Osteoblast (primary cell): ENCODE measurements around the gene ADCY7. TPM values are rescaled to one million over a fixed set of nuclear protein-coding genes. Genes with fewer than 3 reads are reported as not detected.

Source experiments
- DNase-seq: peaks from one replicate; pipeline ENCODE4 v3.0.0; 2011; ENCODE audit warnings: low spot score, mixed read lengths; ENCODE audit not compliant: insufficient read length; ENCODE audit errors: missing footprints
- H2AFZ ChIP-seq: 2 replicates; pipeline ENCODE4 v1.6.0; 2011; ENCODE audit warnings: mild to moderate bottlenecking, low read length
- H3K27ac ChIP-seq: 2 replicates; pipeline ENCODE4 v1.5.1; 2011; ENCODE audit warnings: mild to moderate bottlenecking, low read depth, low read length, moderate library complexity
- H3K27me3 ChIP-seq: 2 replicates; pipeline ENCODE4 v1.6.0; 2012; ENCODE audit warnings: mild to moderate bottlenecking, control low read depth, inconsistent platforms, low read length, moderate library complexity; ENCODE audit not compliant: insufficient read depth
- H3K36me3 ChIP-seq: 2 replicates; pipeline ENCODE4 v1.5.1; 2011; ENCODE audit warnings: mild to moderate bottlenecking, low read length, control low read depth, moderate library complexity; ENCODE audit not compliant: insufficient read depth
- H3K4me1 ChIP-seq: 2 replicates; pipeline ENCODE4 v1.5.1; 2011; ENCODE audit warnings: mild to moderate bottlenecking, low read length, control low read depth, moderate library complexity; ENCODE audit not compliant: insufficient read depth
- H3K4me2 ChIP-seq: 2 replicates; pipeline ENCODE4 v1.6.0; 2011; ENCODE audit warnings: mild to moderate bottlenecking, low read length; ENCODE audit not compliant: insufficient read depth
- H3K4me3 ChIP-seq: fragments of 200-600 bp; sonication (generic); 3 replicates; pipeline ENCODE4 v1.5.1; 2012; ENCODE audit warnings: mild to moderate bottlenecking, low read length, inconsistent platforms; ENCODE audit not compliant: insufficient read depth
- H3K79me2 ChIP-seq: 2 replicates; pipeline ENCODE4 v1.6.0; 2012; ENCODE audit warnings: mild to moderate bottlenecking, low read length, control low read depth, inconsistent platforms; ENCODE audit not compliant: insufficient read depth
- H3K9me3 ChIP-seq: 2 replicates; pipeline ENCODE4 v1.5.1; 2011; ENCODE audit warnings: low read depth, low read length, control low read depth
- H4K20me1 ChIP-seq: 2 replicates; pipeline ENCODE4 v1.6.0; 2012; ENCODE audit warnings: mild to moderate bottlenecking, low read length, control low read depth; ENCODE audit not compliant: insufficient read depth
- total RNA-seq: library from RNA; depleted of rRNA; stranded (reverse); fragments of >200 nt; gene quantifications from 2 replicates; pipeline ENCODE4 v1.2.3, GENCODE V29; 2012
- TF ChIP-seq, protein P1 (sequence below): IDR thresholded peaks from 2 replicates; pipeline ENCODE4 v1.5.1; 2011; ENCODE audit warnings: mild to moderate bottlenecking, low read depth, low read length, moderate library complexity; ENCODE audit errors: extremely low read depth

Gene ADCY7
- total RNA-seq, 1 donor, result 51.0 TPM

DNA sequence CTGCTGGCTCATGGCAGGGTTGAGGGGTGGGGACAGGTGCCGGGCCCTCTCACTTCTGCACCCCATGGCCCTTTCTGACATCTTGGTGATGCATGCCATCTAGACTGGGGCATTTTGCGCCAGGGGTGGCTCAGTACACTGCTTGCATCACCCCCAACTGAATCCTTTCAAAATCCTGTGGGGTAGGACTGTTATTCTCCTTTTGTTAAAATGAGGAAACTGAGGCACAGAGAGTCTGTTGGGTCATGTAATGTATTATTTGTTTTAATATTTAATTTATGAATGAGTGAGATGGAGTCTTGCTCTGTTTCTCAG is 9.9 kb downstream of the ADCY7 start:
- no peak overlapping the region for H3K4me3 ChIP-seq
- no peak for DNase-seq
- TF ChIP-seq, protein P1, sequence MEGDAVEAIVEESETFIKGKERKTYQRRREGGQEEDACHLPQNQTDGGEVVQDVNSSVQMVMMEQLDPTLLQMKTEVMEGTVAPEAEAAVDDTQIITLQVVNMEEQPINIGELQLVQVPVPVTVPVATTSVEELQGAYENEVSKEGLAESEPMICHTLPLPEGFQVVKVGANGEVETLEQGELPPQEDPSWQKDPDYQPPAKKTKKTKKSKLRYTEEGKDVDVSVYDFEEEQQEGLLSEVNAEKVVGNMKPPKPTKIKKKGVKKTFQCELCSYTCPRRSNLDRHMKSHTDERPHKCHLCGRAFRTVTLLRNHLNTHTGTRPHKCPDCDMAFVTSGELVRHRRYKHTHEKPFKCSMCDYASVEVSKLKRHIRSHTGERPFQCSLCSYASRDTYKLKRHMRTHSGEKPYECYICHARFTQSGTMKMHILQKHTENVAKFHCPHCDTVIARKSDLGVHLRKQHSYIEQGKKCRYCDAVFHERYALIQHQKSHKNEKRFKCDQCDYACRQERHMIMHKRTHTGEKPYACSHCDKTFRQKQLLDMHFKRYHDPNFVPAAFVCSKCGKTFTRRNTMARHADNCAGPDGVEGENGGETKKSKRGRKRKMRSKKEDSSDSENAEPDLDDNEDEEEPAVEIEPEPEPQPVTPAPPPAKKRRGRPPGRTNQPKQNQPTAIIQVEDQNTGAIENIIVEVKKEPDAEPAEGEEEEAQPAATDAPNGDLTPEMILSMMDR, result no peak
- peaks cover 54% of the 10 kb centered on the region for H4K20me1 ChIP-seq
- no peak overlapping the region for H3K27ac ChIP-seq
- H3K4me2 ChIP-seq, result no peak overlapping the region
- peaks cover 80% of the 10 kb centered on the region for H3K79me2 ChIP-seq
- peaks cover under 1% of the 10 kb centered on the region for H3K4me1 ChIP-seq
- no peak overlapping the region for H2AFZ ChIP-seq
- no peaks in the 10 kb centered on the region for H3K36me3 ChIP-seq
- H3K9me3 ChIP-seq, result no peaks in the 10 kb centered on the region
- H3K27me3 ChIP-seq, result no peaks in the 10 kb centered on the region

DNA sequence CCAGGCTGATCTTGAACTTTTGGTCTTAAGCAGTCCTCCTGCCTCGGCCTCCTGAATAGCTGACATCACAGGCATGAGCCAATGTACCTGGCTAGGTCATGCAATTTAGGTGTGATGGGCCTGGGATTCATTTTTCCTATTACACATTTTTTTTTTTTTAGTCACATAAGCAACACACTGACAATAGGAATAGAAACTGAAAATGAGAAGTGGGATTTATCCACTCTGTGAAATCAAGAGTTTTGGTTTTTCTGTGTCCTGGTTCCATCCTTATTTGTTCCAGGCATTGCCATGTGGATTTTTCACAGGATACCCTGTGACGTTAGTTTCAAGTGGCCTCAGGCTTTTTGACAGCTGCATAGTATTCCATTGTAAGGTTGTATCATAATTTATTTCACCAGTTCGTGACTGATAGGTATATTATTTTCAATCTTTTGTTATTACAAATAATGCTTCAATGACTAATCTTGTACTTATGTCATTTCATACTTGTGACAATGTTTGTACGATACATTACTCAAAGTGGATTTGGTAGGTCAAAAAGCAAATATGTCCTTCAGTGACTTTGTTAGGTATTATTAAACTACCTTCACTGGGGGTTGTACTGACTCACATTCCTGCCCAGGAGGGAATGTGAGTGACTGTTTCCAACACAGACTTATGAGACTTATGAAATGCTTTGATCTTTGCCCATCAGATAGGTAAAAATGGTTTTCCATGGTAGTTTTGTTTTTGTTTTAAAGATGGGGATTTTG is 10.6 kb downstream of the ADCY7 start:
- H3K4me1 ChIP-seq, result peaks cover 8% of the 10 kb centered on the region
- no peaks in the 10 kb centered on the region for H3K9me3 ChIP-seq
- H3K4me3 ChIP-seq, result no peak overlapping the region
- no peaks in the 10 kb centered on the region for H3K27me3 ChIP-seq
- no peak overlapping the region for H2AFZ ChIP-seq
- peaks cover 61% of the 10 kb centered on the region for H4K20me1 ChIP-seq
- H3K79me2 ChIP-seq, result peaks cover 86% of the 10 kb centered on the region
- TF ChIP-seq, protein P1, result no peak
- peak; percentile 30 for DNase-seq
- no peaks in the 10 kb centered on the region for H3K36me3 ChIP-seq
- no peak overlapping the region for H3K27ac ChIP-seq
- H3K4me2 ChIP-seq, result no peak overlapping the region

DNA sequence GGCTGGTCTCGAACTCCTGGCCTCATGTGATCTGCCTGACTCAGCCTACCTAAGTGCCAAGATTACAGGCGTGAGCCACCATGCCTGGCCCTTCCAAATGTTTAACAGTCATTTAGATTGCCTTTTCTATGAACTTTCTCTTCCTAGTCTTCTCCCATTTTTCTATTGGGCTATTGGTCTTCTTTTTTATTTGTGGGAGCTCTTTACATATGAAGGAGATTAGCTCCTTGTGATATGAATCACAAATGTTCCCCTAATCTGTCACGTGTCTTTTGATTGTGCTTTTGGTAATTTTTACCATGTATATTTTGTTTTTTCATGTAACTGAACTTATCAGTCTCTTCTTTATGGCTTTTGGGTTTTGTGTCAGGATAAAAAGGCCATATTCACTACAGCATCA is 11.9 kb downstream of the ADCY7 start:
- H3K27ac ChIP-seq, result no peak overlapping the region
- no peak for DNase-seq
- no peaks in the 10 kb centered on the region for H3K27me3 ChIP-seq
- peaks cover 85% of the 10 kb centered on the region for H3K79me2 ChIP-seq
- H3K4me2 ChIP-seq, result no peak overlapping the region
- no peaks in the 10 kb centered on the region for H3K9me3 ChIP-seq
- no peak overlapping the region for H2AFZ ChIP-seq
- H3K4me3 ChIP-seq, result no peak overlapping the region
- TF ChIP-seq, protein P1, result no peak
- peaks cover 12% of the 10 kb centered on the region for H3K4me1 ChIP-seq
- peaks cover 58% of the 10 kb centered on the region for H4K20me1 ChIP-seq
- H3K36me3 ChIP-seq, result no peaks in the 10 kb centered on the region

DNA sequence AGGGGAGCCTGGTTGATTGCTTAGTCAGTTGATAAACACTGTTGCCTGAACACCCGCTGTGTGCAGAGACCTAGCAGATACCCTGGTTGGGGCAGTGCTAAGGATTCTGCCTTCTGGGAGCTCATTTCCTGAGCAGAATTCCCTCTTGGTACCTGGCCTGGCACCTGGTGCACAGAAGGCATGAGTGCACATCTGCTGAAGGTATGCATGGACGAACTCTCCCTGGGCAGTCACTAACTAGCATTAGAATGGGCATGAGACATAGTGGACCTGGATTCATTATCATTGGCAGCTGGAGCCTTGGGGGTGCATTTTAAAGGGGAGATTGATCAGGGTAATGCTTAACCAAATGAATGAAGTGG is 13.1 kb downstream of the ADCY7 start:
- TF ChIP-seq, protein P1, result no peak
- H3K79me2 ChIP-seq, result peaks cover 87% of the 10 kb centered on the region
- H3K36me3 ChIP-seq, result no peaks in the 10 kb centered on the region
- no peak overlapping the region for H3K4me2 ChIP-seq
- H3K4me3 ChIP-seq, result no peak overlapping the region
- DNase-seq, result peak; percentile 71
- H3K27me3 ChIP-seq, result no peaks in the 10 kb centered on the region
- H3K27ac ChIP-seq, result no peak overlapping the region
- H3K9me3 ChIP-seq, result no peaks in the 10 kb centered on the region
- H2AFZ ChIP-seq, result no peak overlapping the region
- H3K4me1 ChIP-seq, result peaks cover 12% of the 10 kb centered on the region
- H4K20me1 ChIP-seq, result peaks cover 62% of the 10 kb centered on the region
